Large intestine (tissue), 3 donors: ENCODE measurements around the gene TBC1D5. TPM values are rescaled to one million over a fixed set of nuclear protein-coding genes. Genes with fewer than 3 reads are reported as not detected.
"Not testable (repeated sequence)": the region's sequence is repeated elsewhere in the genome, so short reads cannot be mapped to it uniquely, and the experiment has no call there.

Source experiments
- DNase-seq, 2 donors: peaks; one replicate each; pipeline versions ENCODE4 v3.0.0 to v3.0.0-alpha.2; 2013
- H3K27ac ChIP-seq: one replicate; pipeline ENCODE4 v1.5.1; 2013; ENCODE audit warnings: low read length
- H3K27me3 ChIP-seq: 2 replicates; pipeline ENCODE4 v1.6.1; 2013; ENCODE audit warnings: low read length; ENCODE audit not compliant: control insufficient read depth, insufficient read depth
- H3K36me3 ChIP-seq: 2 replicates; pipeline ENCODE4 v1.6.1; 2013; ENCODE audit warnings: low read length; ENCODE audit not compliant: control insufficient read depth, insufficient read depth
- H3K4me1 ChIP-seq: one replicate; pipeline ENCODE4 v1.6.1; 2013; ENCODE audit warnings: low read length; ENCODE audit not compliant: control insufficient read depth, insufficient read depth
- H3K4me3 ChIP-seq: one replicate; pipeline ENCODE4 v1.5.1; 2013; ENCODE audit warnings: low read length
- H3K9me3 ChIP-seq: one replicate; pipeline ENCODE4 v1.6.1; 2013; ENCODE audit warnings: mild to moderate bottlenecking, low read depth, low read length, moderate library complexity; ENCODE audit not compliant: control insufficient read depth
- WGBS: methylation state at CpG from one replicate; pipeline ENCODE4 v1.1.5; 2013; ENCODE audit warnings: low lambda C conversion rate; ENCODE audit not compliant: insufficient coverage; 5-methylcytosine and 5-hydroxymethylcytosine counted together
- polyA plus RNA-seq: library from polyadenylated mRNA; unstranded; fragments of 120-200 nt; gene quantifications from one replicate; pipeline ENCODE4 v1.2.1, GENCODE V29; 2013

The TBC1D5 gene
- polyA plus RNA-seq, 1 donor = 35.7 TPM

DNA sequence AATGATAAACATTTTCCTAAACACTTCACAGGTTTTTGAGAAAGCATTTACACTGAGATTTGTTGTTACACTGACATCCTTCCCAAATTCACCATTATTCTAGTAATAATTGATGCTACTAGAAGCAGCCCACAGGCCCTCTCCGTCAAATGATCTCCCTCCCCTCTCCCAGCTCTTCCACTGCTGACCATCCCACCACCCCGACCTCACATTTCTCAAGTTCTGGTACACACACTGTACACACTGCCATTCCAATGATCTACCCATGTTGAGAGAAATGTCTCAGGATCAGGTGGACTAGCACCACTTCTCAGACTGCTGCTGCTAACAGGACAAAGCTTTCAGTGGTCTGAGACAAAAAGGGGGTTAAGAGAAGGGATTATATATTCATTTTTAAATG is 3.5 kb downstream of the TBC1D5 start:
- peaks cover 4% of the 10 kb centered on the region for H3K36me3 ChIP-seq
- H3K4me1 ChIP-seq = peaks cover 6% of the 10 kb centered on the region
- no peaks in the 10 kb centered on the region for H3K27me3 ChIP-seq
- WGBS = 100% methylated on average over 1 of the region's 2 CpGs
- H3K4me3 ChIP-seq = no peak overlapping the region
- DNase-seq = no peak
- no peak overlapping the region for H3K27ac ChIP-seq
- H3K9me3 ChIP-seq = no peaks in the 10 kb centered on the region

- H3K9me3 ChIP-seq = no peaks in the 10 kb centered on the region
- 100% methylated on average over 1 of the region's 2 CpGs for WGBS
- peaks cover 4% of the 10 kb centered on the region for H3K36me3 ChIP-seq
- peaks cover 2% of the 10 kb centered on the region for H3K4me1 ChIP-seq
- no peak overlapping the region for H3K27ac ChIP-seq
- DNase-seq = no peak
- no peak overlapping the region for H3K4me3 ChIP-seq
- no peaks in the 10 kb centered on the region for H3K27me3 ChIP-seq
These were observed 4.2 kb downstream of the TBC1D5 start for GRCh38 chr3:17738219-17738618.

DNA sequence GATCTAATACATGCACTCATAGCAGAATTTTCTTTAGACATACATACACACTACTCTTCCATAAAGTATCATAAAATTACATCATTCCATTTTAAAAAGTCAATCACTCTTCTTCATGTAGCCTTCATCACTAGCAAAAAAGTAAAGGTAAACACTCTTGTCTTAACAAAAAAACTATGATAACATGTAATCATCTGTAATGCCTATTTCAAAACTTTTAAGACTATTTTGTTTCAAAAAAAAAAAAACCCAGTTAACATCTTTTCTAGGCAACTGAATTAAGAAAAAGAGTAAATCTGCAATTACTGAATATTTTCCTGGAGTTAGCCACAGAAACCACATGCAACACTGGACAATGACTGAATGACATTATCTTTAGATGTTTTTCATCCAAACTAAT is 4.8 kb downstream of the TBC1D5 start:
- H3K4me1 ChIP-seq = no peaks in the 10 kb centered on the region
- H3K36me3 ChIP-seq = peaks cover 4% of the 10 kb centered on the region
- no peak overlapping the region for H3K27ac ChIP-seq
- H3K27me3 ChIP-seq = no peaks in the 10 kb centered on the region
- DNase-seq = no peak
- H3K9me3 ChIP-seq = no peaks in the 10 kb centered on the region
- no peak overlapping the region for H3K4me3 ChIP-seq

DNA sequence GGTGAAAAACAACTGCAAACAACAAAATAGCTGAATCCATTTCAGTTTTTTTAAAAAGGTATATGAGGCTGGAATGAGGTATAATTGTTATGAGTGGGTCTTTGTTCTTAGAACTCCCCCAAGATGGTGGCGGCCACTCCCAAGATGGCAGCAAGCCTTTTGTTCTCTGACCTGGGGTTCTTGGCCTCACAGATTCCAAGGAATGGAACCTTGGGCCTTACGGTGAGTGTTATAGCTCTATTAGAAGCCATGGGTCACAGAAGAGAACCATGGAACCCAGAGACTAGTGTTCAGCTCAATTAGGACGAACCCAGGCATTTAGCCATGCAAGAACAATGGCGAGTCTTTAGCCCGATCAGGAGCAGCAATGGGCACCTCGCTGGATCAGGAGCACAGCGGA is 7.1 kb downstream of the TBC1D5 start:
- H3K4me1 ChIP-seq = not testable (repeated sequence)
- no CpG with 5 or more reads among the region's 7 CpGs for WGBS

GRCh38 chr3:17733768-17734167 is 8.7 kb downstream of the TBC1D5 start:
- peaks cover 4% of the 10 kb centered on the region for H3K36me3 ChIP-seq
- no peaks in the 10 kb centered on the region for H3K9me3 ChIP-seq
- no peak overlapping the region for H3K27ac ChIP-seq
- H3K4me3 ChIP-seq = no peak overlapping the region
- no peak for DNase-seq
- H3K4me1 ChIP-seq = no peaks in the 10 kb centered on the region
- WGBS = 100% methylated on average over 1 of the region's 2 CpGs
- H3K27me3 ChIP-seq = no peaks in the 10 kb centered on the region

More for the DNA sequence above, 7.1 kb downstream of the TBC1D5 start:
- not testable (repeated sequence) for DNase-seq, H3K4me3 ChIP-seq, H3K9me3 ChIP-seq, H3K27ac ChIP-seq, H3K27me3 ChIP-seq, H3K36me3 ChIP-seq

DNA sequence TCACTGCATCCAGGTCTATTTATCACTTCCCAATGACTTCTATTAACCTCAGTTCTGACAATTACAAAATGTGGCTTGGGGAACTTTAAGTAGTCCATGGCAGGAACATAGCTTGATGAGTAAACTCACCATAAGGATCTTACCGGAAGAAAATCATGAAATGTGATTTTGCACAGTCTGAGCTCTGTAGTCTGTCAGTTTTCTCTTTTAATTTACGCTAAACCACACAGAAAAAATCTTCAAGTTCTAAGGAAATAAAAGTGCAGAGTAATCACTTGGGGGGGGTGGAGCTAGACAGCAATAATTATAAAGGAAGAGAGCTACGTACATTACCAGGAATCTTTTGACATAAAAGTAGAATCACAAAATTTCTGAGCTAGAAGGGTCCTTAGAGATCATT is 9.2 kb downstream of the TBC1D5 start:
- no peak for DNase-seq
- WGBS = 90% methylated on average over 3 of the region's 3 CpGs
- no peaks in the 10 kb centered on the region for H3K4me1 ChIP-seq
- no peak overlapping the region for H3K27ac ChIP-seq
- no peak overlapping the region for H3K4me3 ChIP-seq
- H3K9me3 ChIP-seq = no peaks in the 10 kb centered on the region
- H3K36me3 ChIP-seq = peaks cover 4% of the 10 kb centered on the region
- no peaks in the 10 kb centered on the region for H3K27me3 ChIP-seq

- DNase-seq = no peak
- Histone ChIP-seq H3K4me1 (no peaks in the 10 kb centered on the region), H3K36me3 (no peaks in the 10 kb centered on the region), H3K27me3 (no peaks in the 10 kb centered on the region), H3K27ac (no peak overlapping the region), H3K4me3 (no peak overlapping the region), H3K9me3 (no peaks in the 10 kb centered on the region)
- WGBS = 87% methylated on average over 4 of the region's 4 CpGs
These were observed 12.0 kb downstream of the TBC1D5 start for GRCh38 chr3:17730318-17730967.

DNA sequence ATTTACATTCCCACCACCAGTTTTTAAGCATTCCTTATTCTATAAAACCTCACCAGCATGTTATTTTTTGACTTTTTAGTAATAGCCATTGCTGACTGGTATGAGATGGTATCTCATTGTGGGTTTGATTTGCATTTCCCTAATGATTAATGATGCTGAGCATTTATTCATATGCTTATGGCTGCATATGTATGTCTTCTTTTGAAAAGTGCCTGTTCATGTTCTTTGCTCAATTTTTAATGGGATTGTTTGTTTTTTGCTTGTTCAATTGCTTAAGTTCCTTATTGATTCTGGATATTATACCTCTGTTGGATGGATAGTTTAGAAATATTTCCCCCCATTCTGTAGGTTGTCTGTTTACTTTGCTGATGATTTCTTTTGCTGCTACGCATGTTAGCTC is 16.1 kb downstream of the TBC1D5 start:
- H3K9me3 ChIP-seq = no peaks in the 10 kb centered on the region
- H3K27me3 ChIP-seq = no peaks in the 10 kb centered on the region
- no peak for DNase-seq
- WGBS = 100% methylated on average over 1 of the region's 1 CpG
- H3K27ac ChIP-seq = no peak overlapping the region
- no peaks in the 10 kb centered on the region for H3K36me3 ChIP-seq
- no peaks in the 10 kb centered on the region for H3K4me1 ChIP-seq
- no peak overlapping the region for H3K4me3 ChIP-seq

GRCh38 chr3:17725844-17726243 is 16.6 kb downstream of the TBC1D5 start:
- not testable (repeated sequence) for H3K9me3 ChIP-seq, DNase-seq, H3K4me3 ChIP-seq, H3K27ac ChIP-seq, H3K36me3 ChIP-seq, H3K4me1 ChIP-seq, H3K27me3 ChIP-seq
- WGBS = no CpG with 5 or more reads among the region's 5 CpGs

DNA sequence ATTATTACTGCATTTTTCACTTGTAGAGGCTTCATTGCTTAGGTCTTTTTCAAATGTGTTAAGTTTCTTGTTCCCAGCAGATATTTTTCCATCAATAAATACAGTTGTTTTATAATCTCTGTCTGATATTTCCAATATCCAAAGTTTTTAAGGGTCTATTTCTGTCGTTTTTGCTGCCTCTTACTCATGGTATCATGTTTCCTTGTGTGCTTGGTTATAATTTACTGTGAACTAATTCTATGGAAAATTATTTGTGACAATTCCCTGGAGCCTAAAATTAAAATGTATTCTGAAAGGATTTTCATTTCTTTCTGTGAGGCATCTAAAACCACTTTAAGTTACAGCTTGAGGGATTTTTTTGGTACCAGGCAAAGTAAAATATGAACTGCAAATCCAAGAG is 17.5 kb downstream of the TBC1D5 start:
- no peak overlapping the region for H3K4me3 ChIP-seq
- no peaks in the 10 kb centered on the region for H3K36me3 ChIP-seq
- WGBS = 100% methylated on average over 1 of the region's 1 CpG
- no peaks in the 10 kb centered on the region for H3K4me1 ChIP-seq
- DNase-seq = no peak
- H3K27me3 ChIP-seq = no peaks in the 10 kb centered on the region
- H3K9me3 ChIP-seq = no peaks in the 10 kb centered on the region
- H3K27ac ChIP-seq = no peak overlapping the region

DNA sequence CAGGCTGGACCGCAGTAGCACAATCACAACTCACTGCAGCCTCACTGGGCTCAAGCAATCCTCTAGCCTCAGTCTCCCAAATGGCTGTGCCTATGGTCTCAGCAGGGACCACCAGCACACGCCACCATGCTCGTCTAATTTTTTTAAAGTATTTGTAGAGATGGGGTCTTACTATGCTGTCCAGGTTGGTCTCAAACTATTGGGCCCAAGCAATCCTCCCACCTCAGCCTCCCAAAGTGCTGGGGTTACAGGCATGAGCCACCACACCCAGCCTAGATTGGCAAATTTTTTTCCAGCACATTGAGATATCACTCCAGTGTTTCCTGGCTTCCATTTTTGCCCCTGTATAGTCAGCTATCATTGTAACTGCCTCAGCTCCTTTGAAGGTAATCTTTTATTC is 18.3 kb downstream of the TBC1D5 start:
- Histone ChIP-seq H3K27ac (no peak overlapping the region), H3K4me3 (no peak overlapping the region), H3K36me3 (no peaks in the 10 kb centered on the region), H3K27me3 (no peaks in the 10 kb centered on the region), H3K4me1 (no peaks in the 10 kb centered on the region), H3K9me3 (no peaks in the 10 kb centered on the region)
- WGBS = no CpG with 5 or more reads among the region's 3 CpGs
- DNase-seq = no peak
